Neural progenitor cell (in vitro differentiated cells): Measurements from ENCODE around the gene NELL2. TPM values are rescaled to one million over a fixed set of nuclear protein-coding genes. Genes with fewer than 3 reads are reported as not detected.

Experiments used
- DNase-seq: peaks from one replicate; pipeline ENCODE4 v3.0.0-alpha.2; 2016; ENCODE audit warnings: low spot score
- H2AFZ ChIP-seq: fragments of 200-600 bp; sonication (generic); replicated peaks from 2 replicates; pipeline ENCODE4 v1.6.1; 2016; ENCODE audit warnings: antibody characterized with exemption
- H3F3A ChIP-seq: fragments of 200-600 bp; sonication (generic); 2 replicates; pipeline ENCODE4 v1.6.1; 2016; ENCODE audit warnings: antibody characterized with exemption, low read depth
- H3K27ac ChIP-seq: fragments of 200-600 bp; sonication (generic); 2 replicates; pipeline ENCODE4 v1.5.1; 2016; ENCODE audit warnings: mild to moderate bottlenecking
- H3K27me3 ChIP-seq: fragments of 200-600 bp; sonication (generic); 2 replicates; pipeline ENCODE4 v1.6.1; 2016; ENCODE audit warnings: mild to moderate bottlenecking, moderate library complexity
- H3K36me3 ChIP-seq: fragments of 200-600 bp; sonication (generic); 2 replicates; pipeline ENCODE4 v1.5.1; 2016
- H3K4me1 ChIP-seq: fragments of 200-600 bp; sonication (generic); 2 replicates; pipeline ENCODE4 v1.6.1; 2016; ENCODE audit warnings: mixed run types
- H3K4me2 ChIP-seq: fragments of 200-600 bp; sonication (generic); 2 replicates; pipeline ENCODE4 v1.6.1; 2016
- H3K4me3 ChIP-seq: fragments of 200-600 bp; sonication (generic); 2 replicates; pipeline ENCODE4 v1.5.1; 2016
- H3K79me2 ChIP-seq: fragments of 200-600 bp; sonication (generic); 2 replicates; pipeline ENCODE4 v1.6.1; 2016; ENCODE audit warnings: low read depth
- H3K9ac ChIP-seq: fragments of 200-600 bp; sonication (generic); 2 replicates; pipeline ENCODE4 v1.6.1; 2016
- H3K9me3 ChIP-seq: fragments of 200-600 bp; sonication (generic); 2 replicates; pipeline ENCODE4 v1.5.1; 2016; ENCODE audit warnings: low read depth
- H4K20me1 ChIP-seq: fragments of 200-600 bp; sonication (generic); 2 replicates; pipeline ENCODE4 v1.6.1; 2016; ENCODE audit warnings: low read depth
- H3K27ac Mint-ChIP-seq: 3 replicates; pipeline ENCODE4 v1.8.0; 2021; ENCODE audit warnings: mixed read lengths
- H3K27me3 Mint-ChIP-seq: 2 replicates; pipeline ENCODE4 v1.8.0; 2022; ENCODE audit warnings: low read depth, mild to moderate bottlenecking, inconsistent platforms, moderate library complexity, mixed read lengths; ENCODE audit not compliant: insufficient read depth
- H3K36me3 Mint-ChIP-seq: 3 replicates; pipeline ENCODE4 v1.8.0; 2021; ENCODE audit warnings: mixed read lengths
- H3K4me1 Mint-ChIP-seq: 3 replicates; pipeline ENCODE4 v1.8.0; 2021; ENCODE audit warnings: mixed read lengths
- H3K4me3 Mint-ChIP-seq: 3 replicates; pipeline ENCODE4 v1.8.0; 2021; ENCODE audit warnings: mild to moderate bottlenecking, moderate library complexity, mixed read lengths
- H3K9me3 Mint-ChIP-seq: 3 replicates; pipeline ENCODE4 v1.8.0; 2020; ENCODE audit warnings: mixed read lengths
- EZH2 ChIP-seq: fragments of 200-600 bp; sonication (generic); IDR thresholded peaks from 2 replicates; pipeline ENCODE4 v1.6.1; 2017; ENCODE audit warnings: antibody characterized with exemption, mild to moderate bottlenecking, moderate library complexity
- EZH2phosphoT487 ChIP-seq: fragments of 200-600 bp; sonication (generic); IDR thresholded peaks from 2 replicates; pipeline ENCODE4 v1.6.1; 2017; ENCODE audit warnings: antibody characterized with exemption
- total RNA-seq: library from RNA; depleted of rRNA; stranded (reverse); fragments of >200 nt; gene quantifications from 2 replicates; pipeline ENCODE4 v1.2.3, GENCODE V29; 2015; ENCODE audit warnings: low replicate concordance
- TF ChIP-seq, protein P1 (sequence below): fragments of 200-600 bp; sonication (generic); IDR thresholded peaks from 2 replicates; pipeline ENCODE4 v1.5.1; 2017; ENCODE audit warnings: antibody characterized with exemption, mild to moderate bottlenecking

NELL2 gene
- total RNA-seq, 1 donor from 2014 or later, result 398 TPM

DNA sequence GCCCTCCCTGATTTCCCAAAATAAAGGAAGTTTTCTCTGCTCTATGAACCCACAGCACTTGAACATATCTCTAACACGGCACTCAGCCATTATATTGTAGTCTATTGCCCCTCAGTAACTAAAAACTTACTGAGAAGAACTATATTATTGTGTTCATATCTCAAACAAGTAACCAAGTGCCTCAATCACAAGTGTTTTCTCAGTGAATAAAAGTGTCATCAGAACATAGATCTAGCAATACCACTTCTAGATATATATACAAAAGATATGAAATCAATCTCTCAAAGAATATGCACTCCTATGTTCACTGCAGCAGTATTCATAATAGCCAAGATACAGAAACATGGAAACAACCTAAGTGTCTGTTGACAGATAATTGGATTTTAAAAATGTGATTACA, 138.1 kb downstream of the NELL2 start:
- Mint-ChIP-seq H3K27me3 (peaks cover 2% of the 10 kb centered on the region), H3K36me3 (peaks cover 49% of the 10 kb centered on the region), H3K4me1 (no peaks in the 10 kb centered on the region), H3K27ac (no peak overlapping the region), H3K4me3 (no peak overlapping the region), H3K9me3 (peaks cover 26% of the 10 kb centered on the region)
- DNase-seq, result no peak
- peaks cover 20% of the 10 kb centered on the region for H3K36me3 ChIP-seq
- TF ChIP-seq, protein P1, sequence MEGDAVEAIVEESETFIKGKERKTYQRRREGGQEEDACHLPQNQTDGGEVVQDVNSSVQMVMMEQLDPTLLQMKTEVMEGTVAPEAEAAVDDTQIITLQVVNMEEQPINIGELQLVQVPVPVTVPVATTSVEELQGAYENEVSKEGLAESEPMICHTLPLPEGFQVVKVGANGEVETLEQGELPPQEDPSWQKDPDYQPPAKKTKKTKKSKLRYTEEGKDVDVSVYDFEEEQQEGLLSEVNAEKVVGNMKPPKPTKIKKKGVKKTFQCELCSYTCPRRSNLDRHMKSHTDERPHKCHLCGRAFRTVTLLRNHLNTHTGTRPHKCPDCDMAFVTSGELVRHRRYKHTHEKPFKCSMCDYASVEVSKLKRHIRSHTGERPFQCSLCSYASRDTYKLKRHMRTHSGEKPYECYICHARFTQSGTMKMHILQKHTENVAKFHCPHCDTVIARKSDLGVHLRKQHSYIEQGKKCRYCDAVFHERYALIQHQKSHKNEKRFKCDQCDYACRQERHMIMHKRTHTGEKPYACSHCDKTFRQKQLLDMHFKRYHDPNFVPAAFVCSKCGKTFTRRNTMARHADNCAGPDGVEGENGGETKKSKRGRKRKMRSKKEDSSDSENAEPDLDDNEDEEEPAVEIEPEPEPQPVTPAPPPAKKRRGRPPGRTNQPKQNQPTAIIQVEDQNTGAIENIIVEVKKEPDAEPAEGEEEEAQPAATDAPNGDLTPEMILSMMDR, result no peak
- no peak for TF ChIP-seq EZH2
- no peak for TF ChIP-seq EZH2phosphoT487
- no peaks in the 10 kb centered on the region for H3K4me1 ChIP-seq
- no peak overlapping the region for H2AFZ ChIP-seq
- H3K4me2 ChIP-seq, result no peak overlapping the region
- no peak overlapping the region for H3K9ac ChIP-seq
- H3K79me2 ChIP-seq, result no peaks in the 10 kb centered on the region
- H4K20me1 ChIP-seq, result no peaks in the 10 kb centered on the region
- H3K9me3 ChIP-seq, result no peaks in the 10 kb centered on the region
- H3K4me3 ChIP-seq, result no peak overlapping the region
- no peak overlapping the region for H3K27ac ChIP-seq
- no peaks in the 10 kb centered on the region for H3F3A ChIP-seq
- no peaks in the 10 kb centered on the region for H3K27me3 ChIP-seq

DNA sequence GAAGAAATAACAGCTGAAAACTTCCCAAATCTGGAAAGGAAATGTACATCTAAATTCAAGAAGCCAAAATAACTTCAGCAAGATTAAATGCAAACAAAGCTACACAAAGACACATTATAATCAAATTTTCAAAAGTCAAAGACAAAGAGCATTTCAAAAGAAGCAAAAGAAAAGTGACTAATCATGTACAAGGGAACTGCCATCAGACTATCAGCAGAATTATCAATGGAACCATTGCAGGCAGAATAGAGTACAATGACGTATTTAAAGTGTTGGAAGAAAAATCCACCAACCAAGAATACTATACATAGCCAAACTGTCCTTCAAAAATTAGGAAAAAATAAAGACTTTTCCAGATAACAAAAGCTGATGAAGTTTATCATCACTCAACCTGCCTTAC, 147.5 kb downstream of the NELL2 start:
- Mint-ChIP-seq H3K4me1 (no peaks in the 10 kb centered on the region), H3K27me3 (no peaks in the 10 kb centered on the region), H3K27ac (no peak overlapping the region), H3K36me3 (peaks cover 74% of the 10 kb centered on the region), H3K4me3 (no peak overlapping the region), H3K9me3 (peaks cover 85% of the 10 kb centered on the region)
- Histone ChIP-seq H3K36me3 (peaks cover 11% of the 10 kb centered on the region), H3K27ac (no peak overlapping the region), H3K4me2 (no peak overlapping the region), H3F3A (no peaks in the 10 kb centered on the region), H3K79me2 (peaks cover 15% of the 10 kb centered on the region), H3K4me1 (no peaks in the 10 kb centered on the region), H3K9ac (no peak overlapping the region), H2AFZ (no peak overlapping the region), H3K27me3 (no peaks in the 10 kb centered on the region), H3K9me3 (peaks cover 13% of the 10 kb centered on the region), H4K20me1 (no peaks in the 10 kb centered on the region), H3K4me3 (no peak overlapping the region)
- TF ChIP-seq EZH2, result no peak
- TF ChIP-seq EZH2phosphoT487, result no peak
- TF ChIP-seq, protein P1, result no peak
- DNase-seq, result no peak

DNA sequence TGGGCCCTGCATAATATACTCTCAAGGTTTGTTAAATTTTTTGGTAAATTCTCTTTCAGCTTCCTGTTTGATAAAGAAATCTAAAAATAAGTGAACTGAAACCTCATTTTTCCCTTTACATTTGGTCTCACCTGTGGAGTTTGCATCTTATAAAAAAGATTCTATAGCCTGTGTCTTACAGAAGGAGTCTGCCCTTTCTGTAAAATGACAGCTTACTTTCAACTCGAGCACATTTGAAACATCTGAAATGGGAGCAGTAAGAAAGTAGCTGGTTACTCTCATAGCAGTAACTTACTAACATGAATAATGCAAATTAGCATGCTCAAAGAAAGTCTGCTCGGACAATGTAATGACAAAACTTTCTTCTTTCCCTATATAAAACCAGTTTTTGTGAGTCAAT, 155.8 kb downstream of the NELL2 start:
- Histone ChIP-seq H3K9ac (no peak overlapping the region), H3K36me3 (no peaks in the 10 kb centered on the region), H3K79me2 (no peaks in the 10 kb centered on the region), H3K4me3 (no peak overlapping the region), H3K27me3 (no peaks in the 10 kb centered on the region), H2AFZ (no peak overlapping the region), H3K9me3 (no peaks in the 10 kb centered on the region), H3K4me1 (peaks cover 22% of the 10 kb centered on the region), H4K20me1 (no peaks in the 10 kb centered on the region), H3K27ac (no peak overlapping the region), H3K4me2 (no peak overlapping the region), H3F3A (no peaks in the 10 kb centered on the region)
- H3K9me3 Mint-ChIP-seq, result peaks cover 16% of the 10 kb centered on the region
- DNase-seq, result no peak
- no peak for TF ChIP-seq EZH2phosphoT487
- TF ChIP-seq EZH2, result no peak
- TF ChIP-seq, protein P1, result no peak
- H3K27me3 Mint-ChIP-seq, result no peaks in the 10 kb centered on the region
- H3K4me3 Mint-ChIP-seq, result no peak overlapping the region
- H3K36me3 Mint-ChIP-seq, result peaks cover 29% of the 10 kb centered on the region
- peaks cover 22% of the 10 kb centered on the region for H3K4me1 Mint-ChIP-seq
- no peak overlapping the region for H3K27ac Mint-ChIP-seq
